ENCODE data around the gene UNG.

UNG gene

DNA sequence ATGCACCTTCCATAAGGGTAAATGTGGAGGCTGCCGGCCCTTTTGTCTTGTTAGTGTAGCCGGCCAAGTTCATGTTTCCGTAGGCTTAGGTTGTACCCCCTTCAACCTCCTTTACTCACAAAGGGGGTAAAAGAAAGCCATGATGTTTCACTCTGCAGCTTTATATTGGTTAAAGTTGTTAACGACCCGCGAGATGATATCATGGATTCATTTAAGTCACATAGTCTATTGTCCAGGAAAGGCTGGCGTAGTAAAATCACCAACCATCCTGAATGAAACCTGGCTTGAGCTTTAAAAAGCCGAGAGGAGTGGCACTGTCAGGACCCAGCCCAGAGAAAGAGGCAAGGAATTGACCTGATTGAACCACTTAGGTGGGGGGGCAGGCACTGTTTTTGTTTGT lies 1.3 kb downstream of the UNG start:
- DNase-seq (ENCODE audit: low spot score), result no peak
- in situ Hi-C loops (cut with MboI; ENCODE audit: low pct_unique_long_range_greater_than_20kb, low sequenced_read_pairs, unreplicated experiment), result loop anchor here (25.0 kb wide), 2 partner anchors 236 to 436 kb away; partner anchors contain the start of gene SSH1

GRCh38 chr12:109099431-109100020 lies 2.1 kb downstream of the UNG start:
- DNase-seq (ENCODE audit: low spot score), result no peak
- in situ Hi-C loops (cut with MboI; ENCODE audit: low pct_unique_long_range_greater_than_20kb, low sequenced_read_pairs, unreplicated experiment), result loop anchor here (25.0 kb wide), 3 partner anchors 237 to 437 kb away; partner anchors contain the start of gene SSH1
- no peak for TF ChIP-seq CTCF (IDR thresholded peaks at IDR 0.05; ENCODE audit: extremely low read depth, insufficient read depth, missing control alignments)

More for the DNA sequence above, 1.3 kb downstream of the UNG start:
- no peak for TF ChIP-seq CTCF (IDR thresholded peaks at IDR 0.05; ENCODE audit: extremely low read depth, insufficient read depth, missing control alignments)

- in situ Hi-C loops (cut with MboI; ENCODE audit: low pct_unique_long_range_greater_than_20kb, low sequenced_read_pairs, unreplicated experiment), result loop anchor here (25.0 kb wide), 1 partner anchor 287 kb away; no protein-coding TSS in a partner anchor
- no peak for TF ChIP-seq CTCF (IDR thresholded peaks at IDR 0.05; ENCODE audit: extremely low read depth, insufficient read depth, missing control alignments)
- no peak for DNase-seq (ENCODE audit: low spot score)
Observed at GRCh38 chr12:109100741-109101140, 3.3 kb downstream of the UNG start.

GRCh38 chr12:109102491-109102890 lies 5.1 kb downstream of the UNG start:
- DNase-seq (ENCODE audit: low spot score), result no peak
- in situ Hi-C loops (cut with MboI; ENCODE audit: low pct_unique_long_range_greater_than_20kb, low sequenced_read_pairs, unreplicated experiment), result loop anchor here (25.0 kb wide), 1 partner anchor 285 kb away; no protein-coding TSS in a partner anchor
- no peak for TF ChIP-seq CTCF (IDR thresholded peaks at IDR 0.05; ENCODE audit: extremely low read depth, insufficient read depth, missing control alignments)

- DNase-seq (ENCODE audit: low spot score), result no peak
- TF ChIP-seq CTCF (IDR thresholded peaks at IDR 0.05; ENCODE audit: extremely low read depth, insufficient read depth, missing control alignments), result no peak
- in situ Hi-C loops (cut with MboI; ENCODE audit: low pct_unique_long_range_greater_than_20kb, low sequenced_read_pairs, unreplicated experiment), result loop anchor here (25.0 kb wide), 1 partner anchor 282 kb away; no protein-coding TSS in a partner anchor
Observed at GRCh38 chr12:109105176-109105575, 7.8 kb downstream of the UNG start.

GRCh38 chr12:109109746-109110350 lies 12.5 kb downstream of the UNG start:
- in situ Hi-C loops (cut with MboI; ENCODE audit: low pct_unique_long_range_greater_than_20kb, low sequenced_read_pairs, unreplicated experiment), result loop anchor here (25.0 kb wide), 1 partner anchor 277 kb away; no protein-coding TSS in a partner anchor
- DNase-seq (ENCODE audit: low spot score), result no peak
- no peak for TF ChIP-seq CTCF (IDR thresholded peaks at IDR 0.05; ENCODE audit: extremely low read depth, insufficient read depth, missing control alignments)
